ENCODE measurements around the gene INO80E. TPM values are rescaled to one million over a fixed set of nuclear protein-coding genes. Genes with fewer than 3 reads are reported as not detected.

Gene INO80E
- total and polyA plus RNA-seq, 2 of the 8 experiments (the other 6 are each of a cell fraction or from before 2014, with no cell fraction given), result 43.0 to 91.2 TPM

GRCh38 chr16:29971304-29971703, 24.7 kb upstream of the INO80E start:
- peaks cover 2 to 13% of the 10 kb centered on the region in 2 experiments for H4K20me1 ChIP-seq (replicated peaks in 1 of 2; ENCODE audit: control insufficient read depth in 1 of 2, insufficient read depth in 2 of 2, low read length in 2 of 2)
- peaks cover 0 to 20% (median 7%) of the 10 kb centered on the region in 4 experiments; a peak in 5 of 8 replicates for H3K36me3 ChIP-seq (ENCODE audit: control insufficient read depth in 2 of 4, insufficient read depth in 4 of 4, low read length in 3 of 4)
- H2BK12ac ChIP-seq (ENCODE audit: low read depth, low read length), result no peak overlapping the region
- H4K91ac ChIP-seq (replicated peaks; ENCODE audit: insufficient read length, low read length), result no peak overlapping the region
- no peak overlapping the region for H3K23ac ChIP-seq (ENCODE audit: insufficient read length)
- no peak overlapping the region for H3K14ac ChIP-seq (ENCODE audit: insufficient read length)
- no peak overlapping the region for H3K27ac ChIP-seq (ENCODE audit: low read depth, low read length)
- DNase-seq (ENCODE audit: low read depth in 1 of 2, low spot score in 2 of 2) (no peak), FAIRE-seq (no peak)
- peaks cover 9% of the 10 kb centered on the region for H3K79me1 ChIP-seq (ENCODE audit: low read depth, low read length)
- no peak overlapping the region for H2AK5ac ChIP-seq (ENCODE audit: low read depth, low read length)
- peaks cover 4 to 14% (median 7%) of the 10 kb centered on the region in 4 experiments for H3K4me1 ChIP-seq (replicated peaks in 1 of 4; ENCODE audit: control insufficient read depth in 3 of 4, insufficient read depth in 4 of 4, low read length in 3 of 4)
- H3K56ac ChIP-seq (replicated peaks; ENCODE audit: insufficient read length, low read depth, low read length), result no peak overlapping the region
- H3K9me3 ChIP-seq (ENCODE audit: insufficient read depth in 2 of 2, low read depth in 1 of 2, low read length in 1 of 2), result peaks cover 11% of the 10 kb centered on the region in 2 experiments
- peaks cover 2 to 10% (median 9%) of the 10 kb centered on the region in 4 experiments for H3K27me3 ChIP-seq (replicated peaks in 1 of 4; ENCODE audit: control insufficient read depth in 3 of 4, extremely low read depth in 1 of 4, insufficient read depth in 3 of 4, low read length in 3 of 4)
- POLR2A ChIA-PET (ENCODE audit: partially characterized antibody), result interaction anchor here (3.4 kb wide), 1 partner anchor 10 kb away, joined by 33 read pairs; the partner anchor contains the start of gene TMEM219
- CTCF ChIA-PET (ENCODE audit: partially characterized antibody), result interaction anchor here (0.6 to 0.8 kb wide), 2 partner anchors 123 to 274 kb away, joined by 3 read pairs; no protein-coding TSS in a partner anchor
- H3K4me3 ChIP-seq (ENCODE audit: extremely low read depth in 1 of 4, insufficient read depth in 2 of 4, low read depth in 3 of 4, low read length in 4 of 4), result no peak overlapping the region
- WGBS, 2 experiments (ENCODE audit: extremely low coverage in 1 of 2, insufficient coverage in 1 of 2, insufficient read length in 1 of 2, insufficient replicate concordance in 2 of 2, low coverage in 1 of 2, low lambda C conversion rate in 2 of 2, missing lambda C conversion rate in 1 of 2), result 93% methylated on average over 8 of the region's 8 CpGs; no CpG with 5 or more reads in 1 of the 2 experiments
- H2BK5ac ChIP-seq (ENCODE audit: low read depth, low read length), result no peak overlapping the region
- H2BK20ac ChIP-seq (ENCODE audit: low read length), result no peak overlapping the region
- no peak overlapping the region for H4K5ac ChIP-seq (ENCODE audit: insufficient read length, low read depth, low read length)
- H3K9ac ChIP-seq (replicated peaks in 1 of 4; ENCODE audit: extremely low read depth in 1 of 4, low read depth in 3 of 4, low read length in 3 of 4), result no peak overlapping the region
- no peak overlapping the region for H2BK120ac ChIP-seq (replicated peaks; ENCODE audit: low read depth, low read length)
- H3K18ac ChIP-seq (ENCODE audit: extremely low read depth, low read length), result no peak overlapping the region
- H4K8ac ChIP-seq (ENCODE audit: extremely low read depth, insufficient read depth, low read length), result no peak overlapping the region
- no peak overlapping the region for H2BK15ac ChIP-seq (ENCODE audit: low read length)
- peaks cover 7% of the 10 kb centered on the region; the same call in 1 of the 2 replicates for H3K23me2 ChIP-seq (ENCODE audit: low read depth, low read length)
- no peak overlapping the region for H3K4me2 ChIP-seq (ENCODE audit: insufficient read depth in 1 of 2, low read depth in 2 of 2, low read length in 2 of 2)
- H3K4ac ChIP-seq (replicated peaks; ENCODE audit: insufficient read length, low read depth, low read length), result no peak overlapping the region
- peaks cover 5 to 21% of the 10 kb centered on the region in 2 experiments for H3K79me2 ChIP-seq (ENCODE audit: control insufficient read depth in 1 of 2, insufficient read depth in 2 of 2, low read length in 2 of 2)
- H2AFZ ChIP-seq (ENCODE audit: low read length), result no peak overlapping the region
- no peak for TF ChIP-seq SIN3A (conservative IDR thresholded peaks at IDR 0.05 in 1 of 2, IDR thresholded peaks at IDR 0.05 in 1 of 2; ENCODE audit: low read depth in 1 of 2, low read length in 2 of 2)
- no peak for TF ChIP-seq MAFK (IDR thresholded peaks at IDR 0.05; ENCODE audit: low read depth, low read length)
- TF ChIP-seq BCL11A (IDR thresholded peaks at IDR 0.05; ENCODE audit: low read depth in 2 of 2, low read length in 2 of 2), result no peak
- TF ChIP-seq CEBPB (IDR thresholded peaks at IDR 0.05; ENCODE audit: low read depth, low read length), result no peak
- no peak for TF ChIP-seq EP300 (IDR thresholded peaks at IDR 0.05; ENCODE audit: borderline replicate concordance in 1 of 2, low read depth in 2 of 2, low read length in 2 of 2)
- TF ChIP-seq TAF7 (optimal IDR thresholded peaks at IDR 0.05; ENCODE audit: borderline replicate concordance, low read depth, low read length), result no peak
- TF ChIP-seq GTF2F1 (IDR thresholded peaks at IDR 0.05; ENCODE audit: borderline replicate concordance, low read depth, low read length), result no peak
